ENCODE data around the gene LAMA3.
"Not testable (repeated sequence)": the region's sequence is repeated elsewhere in the genome, so short reads cannot be mapped to it uniquely, and the experiment has no call there.

The LAMA3 gene

DNA sequence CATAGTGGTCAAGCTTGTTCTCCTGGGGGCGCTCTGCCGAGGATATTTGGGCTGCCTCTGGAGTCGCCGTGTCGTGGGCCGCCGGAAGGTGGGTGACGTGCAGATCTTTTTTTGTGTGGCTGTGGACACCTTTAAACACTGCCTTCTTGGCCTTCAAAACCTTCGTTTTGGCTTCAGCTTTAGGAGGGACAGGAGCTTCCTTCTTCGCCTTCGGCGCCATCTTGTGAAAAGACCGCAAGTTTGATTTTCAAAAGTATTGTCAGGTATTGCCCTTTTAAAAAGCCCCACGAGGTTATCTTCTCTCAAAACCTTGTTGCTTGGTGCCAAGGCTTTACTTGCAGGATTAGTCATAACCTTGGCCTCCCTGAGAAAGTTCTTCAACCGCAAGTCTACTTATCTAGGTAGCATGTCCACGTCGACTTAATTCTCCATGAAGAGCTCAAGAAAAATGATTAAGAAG lies 20.8 kb downstream of the LAMA3 start:
- no peak for DNase-seq

DNA sequence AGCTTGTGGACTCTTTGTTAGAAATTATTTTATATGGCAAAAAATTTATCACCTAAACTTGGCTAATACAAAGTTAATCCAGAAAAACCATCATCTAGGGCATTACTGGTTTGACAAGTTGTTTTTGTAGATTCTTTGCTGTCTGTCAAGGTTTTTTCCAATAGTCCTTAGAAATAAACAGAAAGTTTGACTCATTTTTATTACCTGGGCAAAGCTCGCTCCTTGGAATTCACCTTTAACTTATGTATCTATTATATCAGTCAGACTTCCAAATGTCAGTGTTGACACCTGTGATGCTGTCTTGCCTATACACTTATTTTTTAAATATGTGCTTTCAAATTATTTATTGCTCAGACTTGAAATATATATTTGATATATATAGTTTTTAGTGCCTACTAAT lies 21.7 kb downstream of the LAMA3 start:
- DNase-seq, result no peak

GRCh38 chr18:23711426-23711825 lies 22.2 kb downstream of the LAMA3 start:
- no peak for DNase-seq

DNA sequence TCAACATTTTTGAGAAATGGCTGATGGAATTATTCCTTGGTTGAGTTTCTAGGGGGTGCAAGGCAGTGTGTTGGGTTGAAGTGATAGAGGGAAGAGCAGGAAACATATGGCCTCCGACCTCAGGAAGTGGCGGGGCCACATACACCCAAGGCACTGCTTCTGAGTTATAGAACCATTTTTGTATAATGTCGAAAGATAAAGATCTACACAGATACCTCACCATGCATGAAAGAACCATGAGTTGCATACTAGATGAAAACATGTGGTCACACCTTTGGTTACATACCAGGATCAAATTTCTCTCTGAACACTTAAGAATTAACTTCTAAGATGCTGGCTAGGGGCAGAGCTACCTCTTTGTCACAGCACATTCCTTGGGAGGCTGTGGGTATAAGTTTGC lies 23.2 kb downstream of the LAMA3 start:
- DNase-seq, result peak; percentile 39

DNA sequence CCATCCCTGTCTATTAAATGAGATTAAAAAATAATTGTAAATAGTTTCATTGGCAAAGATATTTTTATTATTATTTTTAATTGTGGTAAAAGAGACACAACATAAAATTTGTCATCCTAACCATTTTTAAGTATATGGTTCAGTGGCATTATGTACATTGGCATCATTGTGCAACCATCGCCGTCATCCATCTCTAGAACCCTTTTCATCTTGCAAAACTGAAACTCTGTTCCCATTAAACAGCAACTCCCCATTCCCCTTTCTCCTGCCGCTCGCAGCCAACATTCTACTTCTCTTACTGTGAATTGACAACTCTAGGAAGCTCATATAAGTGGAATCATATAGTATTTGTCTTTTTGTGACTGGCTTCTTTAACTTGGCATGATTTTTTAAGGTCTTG lies 25.3 kb downstream of the LAMA3 start:
- DNase-seq, result no peak

DNA sequence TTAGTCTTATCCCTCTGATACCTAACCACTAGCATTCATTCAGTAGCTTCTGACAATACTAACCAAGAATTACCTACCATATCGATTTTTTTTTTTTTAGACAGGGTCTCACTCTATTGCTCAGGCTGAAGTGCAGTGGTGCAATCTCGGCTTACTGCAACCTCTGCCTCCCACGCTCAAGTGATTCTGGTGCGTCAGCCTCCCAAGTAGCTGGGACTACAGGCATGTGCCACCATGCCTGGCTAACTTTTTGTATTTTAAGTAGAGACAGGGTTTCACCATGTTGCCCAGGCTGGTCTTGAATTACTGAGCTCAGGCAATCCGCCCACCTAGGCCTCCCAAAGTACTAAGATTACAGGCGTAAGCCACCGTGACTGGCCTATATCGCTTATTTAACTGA lies 26.8 kb downstream of the LAMA3 start:
- DNase-seq, result not testable (repeated sequence)

GRCh38 chr18:23716516-23716915 lies 27.3 kb downstream of the LAMA3 start:
- no peak for DNase-seq

DNA sequence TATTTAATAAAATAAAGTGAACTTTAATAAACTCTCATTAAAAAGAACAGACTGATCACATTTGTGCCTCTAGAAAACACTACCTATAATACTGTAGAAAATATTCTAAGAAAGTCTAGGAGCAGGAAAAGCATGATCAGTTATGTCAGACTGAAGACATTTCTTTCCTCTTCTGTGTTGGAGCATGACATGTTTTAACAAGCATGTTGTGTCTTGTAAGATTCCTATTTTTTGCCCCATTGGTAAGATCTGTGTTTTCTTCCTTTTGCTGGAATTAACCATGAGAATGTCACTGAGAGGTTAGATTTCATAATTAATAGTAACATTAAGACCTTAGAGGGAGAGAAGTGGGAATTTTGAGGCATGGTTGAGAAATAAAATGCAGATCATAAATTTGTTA lies 27.7 kb downstream of the LAMA3 start:
- DNase-seq, result no peak

DNA sequence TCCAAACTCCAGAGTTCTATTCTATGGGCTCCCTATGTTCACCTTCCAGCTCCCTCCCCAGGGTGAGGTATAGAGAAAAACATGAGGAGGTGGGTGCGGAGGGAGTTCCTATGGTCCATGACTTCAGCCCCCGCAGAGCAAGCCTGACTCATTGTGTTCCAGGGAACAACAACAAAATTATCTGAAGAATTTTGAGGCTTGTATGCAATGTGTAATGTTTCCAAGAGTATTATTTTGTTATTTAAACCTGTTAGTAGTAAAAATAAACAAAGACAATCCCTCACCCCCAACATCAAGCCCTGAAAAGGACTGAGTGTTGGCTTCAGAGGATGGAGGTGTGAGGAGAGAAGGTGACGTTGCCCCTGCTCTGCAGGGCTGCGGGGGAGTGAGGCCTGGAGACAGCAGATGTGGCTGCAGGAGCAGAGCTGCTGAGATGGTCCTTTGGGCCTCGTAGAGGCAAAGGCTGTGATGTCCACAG lies 29.0 kb downstream of the LAMA3 start:
- no peak for DNase-seq

DNA sequence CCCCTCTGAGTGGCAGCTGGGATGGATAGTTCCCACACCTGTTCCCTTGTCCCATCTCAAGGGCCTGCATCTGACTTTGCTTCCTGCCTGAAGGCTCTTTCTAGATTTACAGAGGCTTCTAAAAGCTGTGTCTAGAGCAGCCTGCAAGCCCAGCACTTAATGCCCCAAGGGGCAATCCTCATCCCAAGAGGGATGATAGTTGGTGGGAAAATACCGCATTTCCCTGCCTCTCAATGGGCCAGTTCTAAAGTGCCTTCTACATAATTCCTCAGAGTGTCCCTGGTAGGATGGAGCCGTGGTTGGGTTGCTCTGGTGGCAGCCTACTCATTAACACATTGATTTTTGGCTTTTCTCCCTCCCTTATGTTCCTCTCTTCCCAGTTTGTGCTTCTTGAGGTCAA lies 29.5 kb downstream of the LAMA3 start:
- no peak for DNase-seq

DNA sequence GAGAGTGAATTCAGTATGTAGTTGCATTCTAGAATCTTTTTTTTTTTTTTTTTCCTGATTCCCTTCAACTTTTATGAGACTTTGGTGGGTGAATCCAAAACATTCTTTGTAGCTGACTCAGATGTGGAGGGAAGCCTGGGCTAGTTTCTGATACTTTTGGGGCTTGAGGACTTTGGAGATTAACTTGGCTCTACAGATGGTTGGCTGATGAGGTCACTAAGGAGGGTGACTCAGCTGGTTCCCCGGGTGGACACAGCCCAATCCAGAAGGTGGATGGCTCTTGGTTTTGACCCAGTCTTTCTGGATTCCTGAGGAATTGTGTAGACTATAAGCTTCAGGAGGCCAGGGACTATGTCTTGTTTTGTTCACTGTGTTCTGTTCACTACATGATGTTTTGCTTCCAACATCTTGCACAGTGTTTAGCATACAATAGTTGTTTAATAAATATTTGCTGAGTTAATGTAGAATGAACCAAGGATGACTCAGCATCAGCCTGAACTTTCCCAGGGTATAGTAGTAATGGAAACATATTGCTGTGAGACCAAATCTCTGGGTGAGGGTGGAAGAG lies 30.5 kb downstream of the LAMA3 start:
- DNase-seq, result no peak

DNA sequence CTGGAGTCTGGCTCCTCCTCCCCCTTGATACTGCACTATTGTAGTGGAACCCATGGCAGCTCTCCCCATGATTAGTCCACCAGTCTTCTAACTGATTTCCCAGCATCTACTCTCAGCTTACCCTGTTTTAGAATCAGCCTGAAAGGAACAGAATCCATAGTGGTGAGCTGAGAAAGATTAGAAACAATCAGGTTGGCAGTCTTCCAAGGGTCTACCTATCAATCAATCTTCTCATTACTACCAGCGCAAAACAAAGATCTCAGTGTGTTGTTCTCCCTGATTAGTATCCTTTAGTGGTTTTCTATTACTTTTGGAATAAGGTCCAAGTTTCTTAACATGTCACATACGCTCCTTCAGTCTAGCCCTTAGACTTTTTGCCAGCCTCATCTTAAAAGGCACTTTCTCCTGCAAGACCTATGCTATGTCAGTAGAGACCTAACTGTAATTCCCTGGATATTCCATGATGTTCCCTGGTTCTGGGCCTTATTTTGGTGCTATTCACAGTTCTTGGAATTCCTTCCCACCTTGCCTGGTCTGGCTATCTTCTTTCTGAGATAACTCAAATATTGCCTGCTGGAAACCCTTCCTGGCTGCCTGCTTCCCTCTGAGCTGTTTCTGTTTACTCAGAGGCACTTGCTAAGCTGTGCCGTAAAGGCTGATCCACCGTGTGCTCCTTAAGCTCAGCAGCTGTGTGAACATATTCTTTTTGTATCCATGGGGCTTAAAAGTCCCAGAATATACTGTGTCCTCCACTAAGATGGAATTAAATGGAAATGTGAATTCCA lies 32.6 kb downstream of the LAMA3 start:
- peak; percentile 8 for DNase-seq

GRCh38 chr18:23722646-23723045 lies 33.4 kb downstream of the LAMA3 start:
- DNase-seq, result no peak

DNA sequence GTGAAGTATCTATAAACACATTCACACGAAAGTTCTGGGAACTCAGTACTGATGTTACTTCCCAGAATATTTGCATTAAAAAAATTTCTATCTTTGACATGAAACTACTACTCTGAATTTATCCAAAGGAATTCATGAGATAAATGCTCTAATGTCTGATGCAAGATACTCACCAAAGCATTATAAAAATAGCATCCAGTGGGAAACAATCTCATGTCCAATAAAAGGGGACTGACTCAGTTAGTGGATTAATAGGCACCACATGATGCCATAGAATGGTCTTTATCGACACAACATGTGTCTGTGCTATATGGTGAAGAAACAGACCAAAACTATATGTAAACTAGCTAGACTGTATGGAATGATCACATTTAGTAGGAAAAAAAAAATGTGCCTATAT lies 33.9 kb downstream of the LAMA3 start:
- DNase-seq, result no peak

DNA sequence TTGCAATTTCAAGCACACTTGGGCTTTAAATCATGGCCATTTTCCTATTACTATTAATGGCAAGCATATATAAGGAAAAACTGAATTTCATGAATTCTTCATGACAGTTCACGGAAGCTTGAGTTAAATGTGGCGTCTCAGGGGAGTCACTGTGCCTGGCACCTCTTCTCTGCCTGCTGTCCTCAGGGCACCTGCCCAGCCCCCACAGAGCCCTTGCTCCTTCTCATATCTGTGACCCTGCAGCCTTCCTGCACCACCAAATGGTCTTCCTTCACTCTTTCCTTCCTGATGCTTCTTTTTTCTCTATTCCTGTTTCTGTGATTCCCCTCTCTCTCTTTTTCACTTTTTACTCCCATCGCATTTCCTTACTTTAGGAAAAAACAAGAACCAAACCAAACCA lies 35.4 kb downstream of the LAMA3 start:
- DNase-seq, result no peak

- DNase-seq, result no peak
These were observed 36.1 kb downstream of the LAMA3 start for GRCh38 chr18:23725351-23725750.

GRCh38 chr18:23725827-23726661 lies 36.8 kb downstream of the LAMA3 start:
- DNase-seq, result peak; percentile 78

- no peak for DNase-seq
These were observed 38.6 kb downstream of the LAMA3 start for GRCh38 chr18:23727707-23728493.

GRCh38 chr18:23730857-23731256 lies 41.6 kb downstream of the LAMA3 start:
- no peak for DNase-seq

- DNase-seq, result no peak
These were observed 42.6 kb downstream of the LAMA3 start for GRCh38 chr18:23731861-23732260.

DNA sequence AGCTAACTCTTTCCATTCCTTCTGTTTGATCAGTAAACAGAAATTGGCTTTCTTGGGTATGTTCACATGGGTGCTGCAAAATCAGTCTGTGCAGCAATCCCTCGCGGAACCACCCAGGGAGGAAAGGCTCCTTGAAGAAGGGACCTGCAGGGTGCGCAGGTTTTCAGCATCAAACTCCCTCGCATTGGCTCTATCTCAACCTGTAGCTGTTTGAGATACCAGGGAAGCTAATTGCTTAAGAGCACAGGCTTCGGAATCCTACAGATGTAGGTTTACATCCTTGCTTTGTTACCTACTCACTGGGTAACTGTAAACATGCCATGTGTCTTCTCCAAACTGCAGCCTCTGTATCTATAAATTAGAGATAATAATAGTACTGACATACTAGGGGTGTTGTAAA lies 43.2 kb downstream of the LAMA3 start:
- DNase-seq, result no peak

DNA sequence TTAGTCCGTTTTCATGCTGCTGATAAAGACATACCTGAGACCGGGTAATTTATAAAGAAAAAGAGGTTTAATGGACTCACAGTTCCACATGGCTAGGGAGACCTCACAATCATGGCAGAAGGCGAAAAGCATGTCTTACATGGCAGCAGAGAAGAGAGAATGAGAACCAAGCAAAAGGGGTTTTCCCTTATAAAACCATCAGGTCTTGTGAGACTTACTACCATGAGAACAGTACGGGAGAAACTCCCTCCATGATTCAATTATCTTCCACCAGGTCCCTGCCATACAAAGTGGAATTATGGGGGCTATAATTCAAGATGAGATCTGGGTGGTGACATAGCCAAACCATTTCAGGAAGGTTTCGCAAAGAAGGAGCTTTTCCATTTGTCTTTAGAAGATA lies 44.0 kb downstream of the LAMA3 start:
- DNase-seq, result not testable (repeated sequence)

DNA sequence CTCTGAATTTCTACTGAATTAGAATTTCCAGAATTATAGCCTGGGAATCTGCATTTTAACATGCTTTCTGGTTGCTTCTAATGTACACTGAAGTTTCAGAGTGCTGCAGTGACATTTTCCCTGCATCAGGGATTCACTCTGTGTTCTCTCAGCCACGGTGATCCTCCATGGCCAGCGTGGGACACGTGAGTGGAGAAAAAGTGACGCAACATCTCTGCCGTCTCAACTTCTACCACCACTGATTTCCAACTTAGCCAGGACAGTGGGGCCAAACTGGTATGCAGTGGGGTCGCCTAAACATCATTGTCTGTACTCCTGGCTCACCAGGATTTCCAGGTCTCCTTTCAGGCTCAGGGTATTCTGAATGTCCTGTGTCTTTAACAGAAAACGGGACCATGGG lies 44.6 kb downstream of the LAMA3 start:
- no peak for DNase-seq

Measured in NCI-H2171 treated with DMSO at 0.1 percent for 48 hours (cell line).